ENCODE measurements around the gene ZBTB37.

DNA sequence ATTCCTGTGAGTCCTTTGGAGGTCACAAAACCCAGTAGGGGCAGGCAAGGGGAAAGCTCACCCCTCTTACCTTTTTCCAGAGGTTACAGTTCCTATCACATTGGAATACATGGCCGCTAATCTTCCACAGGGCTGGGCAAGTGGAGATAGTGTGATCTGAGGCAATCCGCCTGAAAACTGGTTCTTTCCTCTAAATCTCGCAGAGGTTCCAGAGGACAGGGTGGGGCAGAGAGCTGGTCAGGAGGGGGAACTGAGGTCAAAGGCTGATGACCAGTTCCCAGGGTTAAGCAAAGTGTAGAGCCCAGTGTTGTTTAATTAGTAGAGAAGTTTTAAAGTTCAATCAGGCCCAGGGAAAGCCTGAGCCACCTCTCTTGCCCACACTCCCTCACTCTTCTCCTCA lies 49.0 kb downstream of the ZBTB37 start, which contains the start of gene SERPINC1:
- TF ChIP-seq EZH2 (IDR thresholded peaks at IDR 0.05) (no peak), POLR2AphosphoS5 (IDR thresholded peaks at IDR 0.05; ENCODE audit: borderline replicate concordance, low read depth, low read length) (no peak), FOXP2 (optimal IDR thresholded peaks at IDR 0.05; ENCODE audit: control extremely low read depth, extremely low read length, insufficient read depth) (no peak)

Measured in SK-N-MC (cell line).